Kidney (tissue), 14 donors: Measurements from ENCODE around the gene KAT5. TPM values are rescaled to one million over a fixed set of nuclear protein-coding genes. Genes with fewer than 3 reads are reported as not detected.

ENCODE experiments used
- DNase-seq, 5 donors: peaks; one replicate each; pipeline ENCODE4 v3.0.0-alpha.2; 2013 to 2020
- FAIRE-seq: peaks from 2 replicates; lab custom pipeline; 2012; peaks lifted over from hg19 to GRCh38; lab: Jason Lieb, UNC
- H3K27ac ChIP-seq, 2 donors: one replicate each; pipeline ENCODE4 v1.7.0; 2013; ENCODE audit warnings: low read depth in 2 of 2, low read length in 2 of 2, inconsistent platforms in 1 of 2
- H3K27me3 ChIP-seq: one replicate; pipeline ENCODE4 v1.7.1; 2013; ENCODE audit warnings: low read length, inconsistent platforms; ENCODE audit not compliant: control insufficient read depth, insufficient read depth
- H3K36me3 ChIP-seq, 3 donors: one replicate each; pipeline versions ENCODE4 v1.7.0 to v1.7.1; 2013; ENCODE audit warnings: low read length in 3 of 3, control low read depth in 1 of 3, inconsistent platforms in 1 of 3; ENCODE audit not compliant: insufficient read depth in 3 of 3, control insufficient read depth in 2 of 3
- H3K4me1 ChIP-seq, 3 donors: one replicate each; pipeline versions ENCODE4 v1.7.0 to v1.7.1; 2013; ENCODE audit warnings: low read length in 3 of 3, inconsistent platforms in 1 of 3, low read depth in 1 of 3; ENCODE audit not compliant: control insufficient read depth in 2 of 3, insufficient read depth in 2 of 3
- H3K4me3 ChIP-seq, 3 donors: one replicate each; pipeline versions ENCODE4 v1.7.0 to v1.8.1; 2013; ENCODE audit warnings: low read length in 3 of 3, control low read depth in 1 of 3, inconsistent platforms in 1 of 3
- H3K9ac ChIP-seq, 3 donors: one replicate each; pipeline versions ENCODE4 v1.7.0 to v1.7.1; 2013; ENCODE audit warnings: low read length in 3 of 3, control low read depth in 1 of 3, inconsistent platforms in 1 of 3
- H3K9me3 ChIP-seq, 3 donors: one replicate each; pipeline versions ENCODE4 v1.7.0 to v1.7.1; 2013; ENCODE audit warnings: low read length in 3 of 3, control low read depth in 1 of 3, inconsistent platforms in 1 of 3; ENCODE audit not compliant: control insufficient read depth in 2 of 3, insufficient read depth in 1 of 3
- intact Hi-C: fragments of 100-400 bp; cut with DNase I; formaldehyde crosslinking; loops from one replicate; pipeline ENCODE4 v1.11.1; 2022
- polyA plus RNA-seq: library from polyadenylated mRNA; stranded (reverse); fragments of 350-450 nt; fragmentation: Illumina TruSeq; extraction: RNeasy Lipid Tissue Mini Kit (QIAGEN cat#74804); gene quantifications from one replicate; pipeline ENCODE4 v1.2.3, GENCODE V29; 2014; ENCODE audit warnings: low read depth, low replicate concordance; ENCODE audit not compliant: insufficient read depth
- total RNA-seq: library from RNA; stranded (reverse); fragmentation: NEBNext Ultra II Directional; extraction: Animal tissue kit (Norgen Biotek cat#: 25700); gene quantifications from one replicate; pipeline ENCODE4 v1.2.1, GENCODE V29; 2021
- TF ChIP-seq, protein P1 (sequence below): IDR thresholded peaks from 3 replicates; pipeline ENCODE4 v1.5.1; 2012; ENCODE audit warnings: mild to moderate bottlenecking, moderate library complexity, borderline replicate concordance; ENCODE audit not compliant: insufficient read depth; ENCODE audit errors: extremely low read depth
- donor health status: control.
- donor health status: control.
- donor health status: control.
- donor health status: control.
- donor health status: control.
- donor health status: DM: yes; HTN: yes; CAD: no.
- donor health status: Normal renal cell carcinoma (clear cell type).

Gene KAT5
- total and polyA plus RNA-seq, 2 donors from 2014 or later: 68.4 to 74.7 TPM

DNA sequence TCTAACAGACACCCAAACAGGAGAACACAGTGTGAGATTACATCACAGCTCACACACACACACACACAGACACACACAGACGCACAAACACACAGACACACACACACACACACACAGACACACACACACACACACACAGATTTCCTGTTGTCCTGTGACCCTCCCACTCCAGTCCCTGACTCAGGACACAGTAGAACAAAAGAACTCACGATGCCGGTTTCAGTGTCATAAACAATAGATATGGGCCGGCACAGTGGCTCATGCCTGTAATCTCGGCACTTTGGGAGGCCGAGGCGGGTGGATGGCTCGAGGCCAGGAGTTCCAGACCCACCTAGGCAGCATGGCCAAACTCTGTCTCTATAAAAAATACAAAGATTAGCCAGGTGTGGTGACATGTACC, 13.8 kb upstream of the KAT5 start:
- no peak overlapping the region for H3K4me3 ChIP-seq
- no peak overlapping the region for H3K9ac ChIP-seq
- DNase-seq (no peak), FAIRE-seq (no peak)
- H3K36me3 ChIP-seq: no peaks in the 10 kb centered on the region
- intact Hi-C loops: no loop called here
- H3K27me3 ChIP-seq: no peaks in the 10 kb centered on the region
- no peaks in the 10 kb centered on the region for H3K9me3 ChIP-seq
- peaks cover 0 to 16% (median 5%) of the 10 kb centered on the region in 3 donors for H3K4me1 ChIP-seq
- TF ChIP-seq, protein P1, sequence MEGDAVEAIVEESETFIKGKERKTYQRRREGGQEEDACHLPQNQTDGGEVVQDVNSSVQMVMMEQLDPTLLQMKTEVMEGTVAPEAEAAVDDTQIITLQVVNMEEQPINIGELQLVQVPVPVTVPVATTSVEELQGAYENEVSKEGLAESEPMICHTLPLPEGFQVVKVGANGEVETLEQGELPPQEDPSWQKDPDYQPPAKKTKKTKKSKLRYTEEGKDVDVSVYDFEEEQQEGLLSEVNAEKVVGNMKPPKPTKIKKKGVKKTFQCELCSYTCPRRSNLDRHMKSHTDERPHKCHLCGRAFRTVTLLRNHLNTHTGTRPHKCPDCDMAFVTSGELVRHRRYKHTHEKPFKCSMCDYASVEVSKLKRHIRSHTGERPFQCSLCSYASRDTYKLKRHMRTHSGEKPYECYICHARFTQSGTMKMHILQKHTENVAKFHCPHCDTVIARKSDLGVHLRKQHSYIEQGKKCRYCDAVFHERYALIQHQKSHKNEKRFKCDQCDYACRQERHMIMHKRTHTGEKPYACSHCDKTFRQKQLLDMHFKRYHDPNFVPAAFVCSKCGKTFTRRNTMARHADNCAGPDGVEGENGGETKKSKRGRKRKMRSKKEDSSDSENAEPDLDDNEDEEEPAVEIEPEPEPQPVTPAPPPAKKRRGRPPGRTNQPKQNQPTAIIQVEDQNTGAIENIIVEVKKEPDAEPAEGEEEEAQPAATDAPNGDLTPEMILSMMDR: no peak
- no peak overlapping the region for H3K27ac ChIP-seq

DNA sequence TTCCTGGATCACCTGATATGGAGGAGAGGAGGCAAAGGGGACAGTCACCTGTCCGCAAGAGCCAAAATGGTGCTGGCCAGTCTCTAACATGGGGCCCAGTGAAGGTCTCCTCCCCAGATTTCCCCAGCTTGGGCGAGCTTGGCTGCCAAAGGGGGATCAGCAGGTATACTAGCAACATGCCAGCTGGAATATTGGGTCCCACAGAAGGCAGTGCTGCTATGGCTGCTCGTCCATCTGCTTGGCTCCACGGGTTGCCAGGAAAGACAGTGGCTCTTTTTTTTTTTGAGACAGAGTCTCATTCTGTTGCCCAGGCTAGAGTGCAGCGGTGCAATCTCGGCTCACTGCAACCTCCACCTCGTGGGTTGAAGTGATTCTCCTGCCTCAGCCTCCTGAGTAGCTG, 12.7 kb upstream of the KAT5 start:
- TF ChIP-seq, protein P1: no peak
- DNase-seq (no peak), FAIRE-seq (no peak)
- H3K27me3 ChIP-seq: no peaks in the 10 kb centered on the region
- H3K4me3 ChIP-seq: no peak overlapping the region
- H3K36me3 ChIP-seq: no peaks in the 10 kb centered on the region
- H3K9ac ChIP-seq: no peak overlapping the region
- H3K27ac ChIP-seq: no peak overlapping the region
- peaks cover 0 to 11% (median 5%) of the 10 kb centered on the region in 3 donors for H3K4me1 ChIP-seq
- intact Hi-C loops: no loop called here
- H3K9me3 ChIP-seq: no peaks in the 10 kb centered on the region

DNA sequence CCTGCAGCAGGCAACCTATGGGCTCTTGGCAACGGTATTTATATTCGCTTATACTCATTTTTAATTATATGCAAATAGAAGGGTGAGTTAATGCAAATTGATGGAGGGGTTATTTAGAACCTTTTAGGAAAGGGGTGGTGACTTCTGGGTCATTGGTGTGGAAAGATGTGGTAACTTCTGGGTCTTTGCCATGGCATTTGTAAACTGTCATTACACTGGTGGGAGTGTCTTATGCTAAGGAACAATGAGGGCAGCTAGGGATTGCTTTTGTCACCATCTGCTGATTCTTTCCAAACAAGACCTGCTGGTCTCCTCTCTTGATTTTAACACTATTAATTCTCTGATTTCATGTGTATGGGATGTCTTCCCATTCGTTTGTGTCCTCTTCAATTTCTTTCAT, 11.7 kb upstream of the KAT5 start:
- TF ChIP-seq, protein P1: no peak
- H3K9me3 ChIP-seq: no peaks in the 10 kb centered on the region
- H3K27me3 ChIP-seq: no peaks in the 10 kb centered on the region
- no peak for DNase-seq
- H3K4me3 ChIP-seq: no peak overlapping the region
- intact Hi-C loops: loop anchor here (10.0 kb wide), 1 partner anchor 134 kb away; the partner anchor contains the start of gene SNX32
- no peak overlapping the region for H3K27ac ChIP-seq
- no peaks in the 10 kb centered on the region for H3K36me3 ChIP-seq
- no peak for FAIRE-seq
- no peak overlapping the region for H3K9ac ChIP-seq
- H3K4me1 ChIP-seq: peaks cover 0 to 9% (median 3%) of the 10 kb centered on the region in 3 donors

DNA sequence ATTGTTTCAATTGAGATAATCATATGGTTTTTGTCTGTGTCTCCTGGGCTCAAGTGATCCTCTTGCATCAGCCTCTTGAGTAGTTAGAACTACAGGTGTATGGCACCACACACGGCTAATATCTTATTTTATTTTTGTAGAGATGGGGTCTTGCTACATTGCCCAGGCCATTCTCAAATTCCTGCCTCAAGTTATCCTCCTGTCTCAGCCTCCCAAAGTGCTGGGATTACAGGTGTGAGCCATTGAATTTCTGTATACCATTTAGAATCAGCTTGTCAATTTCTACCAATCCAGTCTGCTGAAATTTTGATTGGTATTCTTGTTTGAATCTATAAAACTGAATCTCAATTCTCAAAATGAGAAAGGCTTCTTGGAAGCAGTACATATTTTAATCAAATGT, 10.4 kb upstream of the KAT5 start:
- Histone ChIP-seq H3K4me3 (no peak overlapping the region), H3K9me3 (no peaks in the 10 kb centered on the region), H3K27ac (no peak overlapping the region), H3K27me3 (no peaks in the 10 kb centered on the region), H3K4me1 (no peaks in the 10 kb centered on the region), H3K9ac (no peak overlapping the region), H3K36me3 (no peaks in the 10 kb centered on the region)
- no peak for FAIRE-seq
- TF ChIP-seq, protein P1: no peak
- no peak for DNase-seq
- intact Hi-C loops: loop anchor here (10.0 kb wide), 1 partner anchor 133 kb away; the partner anchor contains the start of gene SNX32
